ENCODE data around the gene ATG9B. TPM values are rescaled to one million over a fixed set of nuclear protein-coding genes. Genes with fewer than 3 reads are reported as not detected.

ATG9B gene
- total and polyA plus RNA-seq, 2 donors (not counting 3 experiments of a cell fraction or from before 2014, with no cell fraction given): 0.04 TPM; not detected in 1

DNA sequence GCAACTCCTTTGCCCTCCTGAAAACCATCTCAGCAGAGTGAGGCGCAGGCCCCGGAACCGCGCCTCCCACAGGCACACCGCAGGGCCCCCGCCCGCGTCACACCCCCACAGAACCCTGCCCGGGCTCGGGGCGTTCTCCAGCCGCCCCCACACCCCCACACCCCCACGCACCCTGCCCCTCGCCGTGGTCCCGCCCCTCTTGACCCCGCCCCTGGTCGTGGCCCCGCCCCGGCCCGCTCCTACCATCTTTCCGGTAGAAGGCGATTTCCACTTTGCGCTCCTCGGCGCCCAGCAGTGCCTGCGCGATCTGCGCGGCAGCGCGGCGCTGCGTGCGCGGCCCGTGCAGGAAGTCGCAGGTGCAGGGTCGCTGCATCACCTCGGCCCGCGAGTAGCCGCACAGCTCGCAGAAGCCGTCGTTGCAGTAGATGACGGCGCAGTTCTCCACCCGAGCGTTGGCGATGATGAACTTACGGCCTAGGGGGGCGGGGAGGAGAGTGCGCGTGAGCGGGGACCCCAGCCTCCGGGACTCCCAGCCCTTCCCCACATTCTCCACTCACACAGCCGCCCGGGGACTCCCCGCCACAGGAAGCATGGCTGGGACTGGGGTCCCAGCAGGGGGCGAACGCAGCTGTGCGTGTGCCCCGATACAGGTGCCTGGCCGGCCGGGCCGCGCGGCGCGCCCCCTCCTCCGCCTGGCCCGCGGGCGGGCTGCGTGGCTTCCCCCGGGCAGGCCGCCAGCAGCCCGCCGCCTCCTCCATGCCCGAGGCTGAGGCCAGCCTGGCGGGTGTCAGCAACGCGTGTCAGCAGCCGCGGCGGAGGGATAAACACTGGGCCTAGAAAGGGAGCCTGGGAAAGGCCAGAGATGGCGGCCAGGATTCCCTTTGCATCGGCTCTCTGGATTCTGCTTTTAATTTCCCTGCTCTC is 49.6 kb downstream of the ATG9B start:
- Histone ChIP-seq H3K9ac (replicated peaks; ENCODE audit: extremely low read depth, insufficient read depth, low read length) (no peak overlapping the region), H3K36me3 (ENCODE audit: control insufficient read depth in 2 of 2, extremely low read depth in 1 of 2, insufficient read depth in 2 of 2, low read length in 2 of 2) (no peaks in the 10 kb centered on the region), H2AFZ (ENCODE audit: low read depth, low read length) (peak overlapping the region; percentile 43), H3K4me2 (ENCODE audit: insufficient read depth, low read length) (peak overlapping the region; percentile 24), H3K27me3 (ENCODE audit: control insufficient read depth in 2 of 2, insufficient read depth in 2 of 2, low read length in 2 of 2) (peaks cover 18 to 25% of the 10 kb centered on the region in 2 experiments), H3K27ac (ENCODE audit: insufficient read depth, low read depth, low read length) (no peak overlapping the region), H3K4me3 (replicated peaks in 1 of 3; ENCODE audit: insufficient read depth in 1 of 3, low read depth in 1 of 3, low read length in 3 of 3) (peak overlapping the region in 1 of 3 experiments; percentile 8), H3K9me3 (replicated peaks; ENCODE audit: control insufficient read depth, insufficient read depth, low read length) (no peaks in the 10 kb centered on the region), H3K4me1 (ENCODE audit: control insufficient read depth, extremely low read depth, insufficient read depth, low read length) (peaks cover 10% of the 10 kb centered on the region), H3K9me1 (replicated peaks; ENCODE audit: control insufficient read depth, extremely low read depth, insufficient read depth, low read length) (no peaks in the 10 kb centered on the region), H4K20me1 (replicated peaks; ENCODE audit: control insufficient read depth, extremely low read depth, insufficient read depth, low read length) (no peaks in the 10 kb centered on the region), H3K79me2 (ENCODE audit: control insufficient read depth, insufficient read depth, low read length) (no peaks in the 10 kb centered on the region)
- POLR2A ChIA-PET: no interaction called here
- TF ChIP-seq, protein P1, sequence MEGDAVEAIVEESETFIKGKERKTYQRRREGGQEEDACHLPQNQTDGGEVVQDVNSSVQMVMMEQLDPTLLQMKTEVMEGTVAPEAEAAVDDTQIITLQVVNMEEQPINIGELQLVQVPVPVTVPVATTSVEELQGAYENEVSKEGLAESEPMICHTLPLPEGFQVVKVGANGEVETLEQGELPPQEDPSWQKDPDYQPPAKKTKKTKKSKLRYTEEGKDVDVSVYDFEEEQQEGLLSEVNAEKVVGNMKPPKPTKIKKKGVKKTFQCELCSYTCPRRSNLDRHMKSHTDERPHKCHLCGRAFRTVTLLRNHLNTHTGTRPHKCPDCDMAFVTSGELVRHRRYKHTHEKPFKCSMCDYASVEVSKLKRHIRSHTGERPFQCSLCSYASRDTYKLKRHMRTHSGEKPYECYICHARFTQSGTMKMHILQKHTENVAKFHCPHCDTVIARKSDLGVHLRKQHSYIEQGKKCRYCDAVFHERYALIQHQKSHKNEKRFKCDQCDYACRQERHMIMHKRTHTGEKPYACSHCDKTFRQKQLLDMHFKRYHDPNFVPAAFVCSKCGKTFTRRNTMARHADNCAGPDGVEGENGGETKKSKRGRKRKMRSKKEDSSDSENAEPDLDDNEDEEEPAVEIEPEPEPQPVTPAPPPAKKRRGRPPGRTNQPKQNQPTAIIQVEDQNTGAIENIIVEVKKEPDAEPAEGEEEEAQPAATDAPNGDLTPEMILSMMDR (IDR thresholded peaks at IDR 0.05; ENCODE audit: extremely low read depth in 1 of 2, insufficient read depth in 1 of 2, low read depth in 1 of 2, low read length in 2 of 2): peak; percentile 35 to 51
- no peak for TF ChIP-seq POLR2A (IDR thresholded peaks at IDR 0.05; ENCODE audit: low read depth, low read length)
- intact Hi-C loops (cut with micrococcal nuclease): loop anchor here (1.0 kb wide), 1 partner anchor 12 kb away; no protein-coding TSS in a partner anchor
- no peak for FAIRE-seq
- CTCF ChIA-PET: interaction anchor here (0.9 to 2.3 kb wide), 5 partner anchors 11 to 44 kb away, joined by 3 to 14 read pairs (median 6); no protein-coding TSS in a partner anchor
- no TSS peak for BruUV-seq (replicated peaks)
- dilution Hi-C loops (cut with MboI; ENCODE audit: extremely low pct_ligation_motif_present, low sequenced_read_pairs): no loop called here
- DNase-seq (ENCODE audit: low read depth, low spot score): peak; percentile 12
